SK-N-SH (cell line): Measurements from ENCODE around the gene FCAMR. TPM values are rescaled to one million over a fixed set of nuclear protein-coding genes. Genes with fewer than 3 reads are reported as not detected.

Experiments used
- CTCF ChIA-PET: fragments of 300-600, 350-600 bp; formaldehyde crosslinking; extraction: SDS; loops from one replicate; lab custom pipeline; 2021; lab: Yijun Ruan, JAX
- POLR2A ChIA-PET: fragments of 350-600 bp; sonication (Branson Sonifier 250); formaldehyde crosslinking; extraction: SDS; loops from one replicate; lab custom pipeline; 2020; ENCODE audit warnings: antibody characterized with exemption, inconsistent platforms; lab: Yijun Ruan, JAX
- DNase-seq: peaks from one replicate; pipeline ENCODE4 v3.0.0; 2012
- H2AFZ ChIP-seq: fragments of 200-600 bp; sonication (generic); 2 replicates; pipeline ENCODE4 v1.8.1; 2016; ENCODE audit warnings: antibody characterized with exemption, mild to moderate bottlenecking, low read depth
- H3F3A ChIP-seq: fragments of 200-600 bp; sonication (generic); replicated peaks from 2 replicates; pipeline ENCODE3; 2016; ENCODE audit warnings: antibody characterized with exemption, mild to moderate bottlenecking; ENCODE audit not compliant: insufficient read depth
- H3K27ac ChIP-seq, 2 experiments: fragments of 200-500 bp in 1 of 2; fragments of 200-600 bp in 1 of 2; sonication (Bioruptor generic) in 1 of 2; sonication (generic), shearing (Covaris generic) in 1 of 2; 2 replicates each; pipeline versions ENCODE4 v1.5.1 to v1.6.1; 2014 to 2016; ENCODE audit warnings: low read depth in 2 of 2, inconsistent platforms in 1 of 2, low read length in 1 of 2, mild to moderate bottlenecking in 1 of 2, mixed read lengths in 1 of 2
- H3K27me3 ChIP-seq: fragments of 200-600 bp; sonication (generic), shearing (Covaris generic); 2 replicates; pipeline ENCODE4 v1.6.1; 2016; ENCODE audit warnings: mixed run types; ENCODE audit not compliant: insufficient read depth
- H3K36me3 ChIP-seq, 2 experiments: fragments of 200-500 bp in 1 of 2; fragments of 200-600 bp in 1 of 2; sonication (Bioruptor generic) in 1 of 2; sonication (generic) in 1 of 2; replicated peaks in 1 of 2; 2 replicates each; pipeline versions ENCODE3 to v1.5.1; 2014 to 2016; ENCODE audit warnings: low read length in 1 of 2, mild to moderate bottlenecking in 1 of 2; ENCODE audit not compliant: insufficient read depth in 2 of 2, control insufficient read depth in 1 of 2
- H3K4me1 ChIP-seq, 2 experiments: fragments of 200-500 bp in 1 of 2; fragments of 200-600 bp in 1 of 2; sonication (Bioruptor generic) in 1 of 2; sonication (generic), shearing (Covaris generic) in 1 of 2; 2 replicates each; pipeline versions ENCODE4 v1.5.1 to v1.6.1; 2014 to 2016; ENCODE audit warnings: low read depth in 1 of 2, low read length in 1 of 2, mixed run types in 1 of 2; ENCODE audit not compliant: insufficient read depth in 2 of 2, control insufficient read depth in 1 of 2
- H3K4me2 ChIP-seq: fragments of 200-600 bp; sonication (generic), shearing (Covaris generic); 2 replicates; pipeline ENCODE4 v1.6.1; 2017; ENCODE audit warnings: mixed run types
- H3K4me3 ChIP-seq, 2 experiments: fragments of 200-500 bp in 1 of 2; fragments of 200-600 bp in 1 of 2; sonication (Bioruptor generic) in 1 of 2; sonication (generic), shearing (Covaris generic) in 1 of 2; 2 replicates each; pipeline versions ENCODE4 v1.5.1 to v1.8.1; 2014 to 2016; ENCODE audit warnings: low read depth in 2 of 2, inconsistent platforms in 1 of 2, low read length in 1 of 2, mild to moderate bottlenecking in 1 of 2, mixed read lengths in 1 of 2, moderate library complexity in 1 of 2
- H3K79me2 ChIP-seq: fragments of 200-600 bp; sonication (generic); 2 replicates; pipeline ENCODE4 v1.8.1; 2017; ENCODE audit warnings: mild to moderate bottlenecking; ENCODE audit not compliant: insufficient read depth
- H3K9ac ChIP-seq: fragments of 200-600 bp; sonication (generic); 2 replicates; pipeline ENCODE4 v1.6.1; 2017; ENCODE audit warnings: mixed run types
- H3K9me2 ChIP-seq: fragments of 200-600 bp; sonication (generic); 2 replicates; pipeline ENCODE4 v1.6.1; 2017; ENCODE audit warnings: mixed run types
- H3K9me3 ChIP-seq: fragments of 200-600 bp; sonication (generic); 2 replicates; pipeline ENCODE4 v1.6.1; 2017; ENCODE audit warnings: mixed run types, mild to moderate bottlenecking, moderate library complexity
- H4K20me1 ChIP-seq: fragments of 200-600 bp; sonication (generic); 2 replicates; pipeline ENCODE4 v1.6.1; 2017; ENCODE audit warnings: mild to moderate bottlenecking, mixed run types; ENCODE audit not compliant: insufficient read depth
- NFIC ChIP-seq: IDR thresholded peaks from 2 replicates; pipeline ENCODE4 v1.4.0; 2012; ENCODE audit warnings: borderline replicate concordance
- SMC3 ChIP-seq: IDR thresholded peaks from 2 replicates; pipeline ENCODE4 v1.6.1; 2012; ENCODE audit warnings: low read depth, low read length, improper control_type of control experiment
- TEAD4 ChIP-seq: IDR thresholded peaks from 2 replicates; pipeline ENCODE4 v1.4.0; 2012; ENCODE audit warnings: mild to moderate bottlenecking, borderline replicate concordance; ENCODE audit not compliant: insufficient read depth
- WGBS: methylation state at CpG from one replicate; pipeline ENCODE4 v1.1.6; 2017; ENCODE audit warnings: low lambda C conversion rate; 5-methylcytosine and 5-hydroxymethylcytosine counted together
- polyA plus RNA-seq, 3 experiments: library from polyadenylated mRNA; depleted of rRNA; stranded (reverse); fragments of >200 nt; gene quantifications; 2 replicates each; pipeline ENCODE4 v1.2.3, GENCODE V29; 2012
- TF ChIP-seq, protein P1 (sequence below): fragments of 200-600 bp; sonication (generic); IDR thresholded peaks from 2 replicates; pipeline ENCODE4 v1.6.1; 2017; ENCODE audit warnings: antibody characterized with exemption, mild to moderate bottlenecking, moderate library complexity

FCAMR gene
- polyA plus RNA-seq, 1 of the 3 experiments (the other 2 are of a cell fraction), result not detected

DNA sequence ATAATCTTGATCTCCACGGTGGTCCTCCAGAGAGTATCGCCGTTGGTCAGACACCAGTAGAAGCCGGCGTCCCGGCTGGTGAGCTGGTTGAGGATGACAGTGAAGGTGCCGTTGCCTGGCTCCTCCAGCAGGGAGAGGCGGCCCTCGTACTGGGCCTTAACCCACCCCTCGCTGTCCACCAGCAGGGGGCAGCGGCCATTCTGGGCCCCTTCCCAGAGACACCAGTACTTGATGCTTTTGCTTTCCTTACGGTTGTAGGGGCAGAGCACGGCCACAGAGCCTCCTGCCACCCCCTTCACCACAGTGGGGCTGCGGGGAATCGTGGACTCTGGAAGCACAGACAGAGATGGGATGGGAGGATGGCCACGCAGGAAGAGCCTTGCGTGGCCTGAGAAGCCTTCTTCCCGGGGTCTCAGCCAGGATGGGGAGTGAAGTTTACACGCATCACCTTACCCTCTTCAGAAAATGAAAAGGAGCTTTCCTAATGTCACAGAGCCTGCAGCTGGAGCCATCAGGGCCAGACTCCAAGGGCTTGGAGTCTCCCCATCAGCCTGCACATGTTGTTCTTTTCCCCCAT lies 34.7 kb downstream of the FCAMR start:
- Histone ChIP-seq H3K36me3 (no peaks in the 10 kb centered on the region), H3K9ac (no peak overlapping the region), H4K20me1 (no peaks in the 10 kb centered on the region), H3K4me3 (no peak overlapping the region), H3K27ac (no peak overlapping the region), H3K79me2 (no peaks in the 10 kb centered on the region), H3K27me3 (peaks cover 4% of the 10 kb centered on the region; the same call in 1 of the 2 replicates), H3F3A (no peaks in the 10 kb centered on the region), H2AFZ (no peak overlapping the region), H3K9me2 (no peaks in the 10 kb centered on the region), H3K9me3 (no peaks in the 10 kb centered on the region), H3K4me1 (no peaks in the 10 kb centered on the region), H3K4me2 (no peak overlapping the region)
- TF ChIP-seq NFIC (no peak), SMC3 (0 out of 2 replicates have a peak, but pooled peaks have one; percentile 8)
- TF ChIP-seq, protein P1, sequence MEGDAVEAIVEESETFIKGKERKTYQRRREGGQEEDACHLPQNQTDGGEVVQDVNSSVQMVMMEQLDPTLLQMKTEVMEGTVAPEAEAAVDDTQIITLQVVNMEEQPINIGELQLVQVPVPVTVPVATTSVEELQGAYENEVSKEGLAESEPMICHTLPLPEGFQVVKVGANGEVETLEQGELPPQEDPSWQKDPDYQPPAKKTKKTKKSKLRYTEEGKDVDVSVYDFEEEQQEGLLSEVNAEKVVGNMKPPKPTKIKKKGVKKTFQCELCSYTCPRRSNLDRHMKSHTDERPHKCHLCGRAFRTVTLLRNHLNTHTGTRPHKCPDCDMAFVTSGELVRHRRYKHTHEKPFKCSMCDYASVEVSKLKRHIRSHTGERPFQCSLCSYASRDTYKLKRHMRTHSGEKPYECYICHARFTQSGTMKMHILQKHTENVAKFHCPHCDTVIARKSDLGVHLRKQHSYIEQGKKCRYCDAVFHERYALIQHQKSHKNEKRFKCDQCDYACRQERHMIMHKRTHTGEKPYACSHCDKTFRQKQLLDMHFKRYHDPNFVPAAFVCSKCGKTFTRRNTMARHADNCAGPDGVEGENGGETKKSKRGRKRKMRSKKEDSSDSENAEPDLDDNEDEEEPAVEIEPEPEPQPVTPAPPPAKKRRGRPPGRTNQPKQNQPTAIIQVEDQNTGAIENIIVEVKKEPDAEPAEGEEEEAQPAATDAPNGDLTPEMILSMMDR, result peak; percentile 40
- DNase-seq, result peak; percentile 59
- ChIA-PET CTCF (interaction anchor here (0.6 to 2.7 kb wide), 9 partner anchors 9 to 210 kb away, joined by 3 to 13 read pairs (median 4); no protein-coding TSS in a partner anchor), POLR2A (no interaction called here)
- WGBS, result 71% methylated on average over 6 of the region's 19 CpGs

DNA sequence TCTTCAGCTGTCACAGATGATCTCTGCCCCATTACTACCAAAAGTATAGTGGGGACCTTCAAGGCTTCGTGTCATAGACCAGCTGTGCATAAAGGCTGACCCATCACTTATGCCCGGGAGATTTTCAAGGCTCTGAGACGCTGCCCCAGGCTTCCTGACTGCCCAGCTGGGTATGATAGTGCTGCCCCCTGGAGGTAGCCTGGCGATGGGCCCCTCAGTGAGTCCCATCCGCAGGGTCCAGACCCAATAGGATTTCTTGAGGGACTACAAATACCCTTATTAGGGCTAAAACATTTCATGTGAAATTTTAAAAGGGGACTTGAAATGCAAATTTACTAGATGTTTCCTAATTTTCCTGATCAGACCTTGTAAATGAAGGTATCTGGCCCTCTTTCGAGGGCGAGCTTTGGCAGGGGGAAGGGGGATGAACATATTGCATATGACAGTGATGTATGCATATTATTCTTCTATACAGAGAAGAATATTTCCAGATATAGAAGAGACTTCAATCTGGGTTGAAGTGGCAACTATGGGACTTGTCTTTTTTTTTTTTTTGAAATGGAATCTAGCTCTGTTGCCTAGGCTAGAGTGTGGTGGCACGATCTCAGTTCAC lies 36.8 kb downstream of the FCAMR start:
- POLR2A ChIA-PET, result no interaction called here
- Histone ChIP-seq H3K79me2 (no peaks in the 10 kb centered on the region), H3K4me1 (no peaks in the 10 kb centered on the region), H3K9ac (no peak overlapping the region), H3K4me3 (no peak overlapping the region; a peak in 1 of 4 replicates), H3K9me3 (no peaks in the 10 kb centered on the region), H3K36me3 (no peaks in the 10 kb centered on the region), H3K27ac (no peak overlapping the region), H2AFZ (no peak overlapping the region), H4K20me1 (no peaks in the 10 kb centered on the region), H3F3A (no peaks in the 10 kb centered on the region), H3K27me3 (peaks cover 4% of the 10 kb centered on the region; the same call in 1 of the 2 replicates), H3K4me2 (no peak overlapping the region), H3K9me2 (no peaks in the 10 kb centered on the region)
- 64% methylated on average over 8 of the region's 8 CpGs for WGBS
- peak; percentile 58 for DNase-seq
- CTCF ChIA-PET, result interaction anchor here (0.8 to 5.4 kb wide), 5 partner anchors 9 to 350 kb away, joined by 3 to 23 read pairs (median 4); no protein-coding TSS in a partner anchor
- TF ChIP-seq, protein P1, result peak; percentile 51; the same call in 1 of the 2 replicates
- TF ChIP-seq TEAD4, result no peak
